Measurements from ENCODE around the gene NPY1R.

DNA sequence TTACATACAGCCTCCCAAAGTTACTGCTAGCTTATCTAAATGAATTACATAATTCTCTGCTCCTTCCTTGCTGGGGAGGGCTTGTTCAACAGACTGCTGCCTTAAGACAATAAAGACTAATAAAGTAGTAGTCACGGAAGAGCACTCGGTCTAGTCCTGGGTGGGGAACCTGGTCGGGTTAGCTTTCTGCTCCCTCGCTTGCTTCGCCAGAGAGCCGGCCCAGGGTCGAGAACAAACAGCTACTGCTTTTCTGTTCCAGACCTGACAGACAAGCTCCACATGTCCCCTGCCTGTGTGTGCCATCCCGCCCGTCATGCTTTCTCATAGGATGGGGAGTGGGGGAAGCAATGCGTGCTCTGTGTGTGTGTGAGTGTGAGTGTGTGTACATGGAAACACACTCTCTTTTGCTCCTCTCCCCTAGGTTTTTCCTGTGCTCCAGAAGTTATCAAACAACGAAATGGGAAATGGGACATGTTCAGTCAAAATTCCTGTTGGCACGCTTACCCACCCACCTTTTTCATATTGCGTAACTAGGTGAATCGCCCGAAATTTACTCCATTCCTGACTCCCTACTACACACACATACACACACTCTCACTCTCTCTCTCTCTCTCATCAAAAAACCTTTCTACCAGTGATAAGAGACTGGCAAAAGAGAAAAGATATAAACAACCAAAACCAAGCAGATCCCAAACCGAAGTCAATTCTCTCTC is 1.3 kb downstream of the NPY1R start:
- TF ChIP-seq, protein P1, sequence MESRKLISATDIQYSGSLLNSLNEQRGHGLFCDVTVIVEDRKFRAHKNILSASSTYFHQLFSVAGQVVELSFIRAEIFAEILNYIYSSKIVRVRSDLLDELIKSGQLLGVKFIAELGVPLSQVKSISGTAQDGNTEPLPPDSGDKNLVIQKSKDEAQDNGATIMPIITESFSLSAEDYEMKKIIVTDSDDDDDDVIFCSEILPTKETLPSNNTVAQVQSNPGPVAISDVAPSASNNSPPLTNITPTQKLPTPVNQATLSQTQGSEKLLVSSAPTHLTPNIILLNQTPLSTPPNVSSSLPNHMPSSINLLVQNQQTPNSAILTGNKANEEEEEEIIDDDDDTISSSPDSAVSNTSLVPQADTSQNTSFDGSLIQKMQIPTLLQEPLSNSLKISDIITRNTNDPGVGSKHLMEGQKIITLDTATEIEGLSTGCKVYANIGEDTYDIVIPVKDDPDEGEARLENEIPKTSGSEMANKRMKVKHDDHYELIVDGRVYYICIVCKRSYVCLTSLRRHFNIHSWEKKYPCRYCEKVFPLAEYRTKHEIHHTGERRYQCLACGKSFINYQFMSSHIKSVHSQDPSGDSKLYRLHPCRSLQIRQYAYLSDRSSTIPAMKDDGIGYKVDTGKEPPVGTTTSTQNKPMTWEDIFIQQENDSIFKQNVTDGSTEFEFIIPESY (IDR thresholded peaks at IDR 0.05) = no peak
- no peak for TF ChIP-seq CTCF (IDR thresholded peaks at IDR 0.05 in 2 of 3, conservative IDR thresholded peaks at IDR 0.05 in 1 of 3; ENCODE audit: control insufficient read depth in 2 of 3, extremely low read depth in 1 of 3, insufficient read depth in 1 of 3, low read depth in 3 of 3, low read length in 3 of 3)
- TF ChIP-seq, protein P2, sequence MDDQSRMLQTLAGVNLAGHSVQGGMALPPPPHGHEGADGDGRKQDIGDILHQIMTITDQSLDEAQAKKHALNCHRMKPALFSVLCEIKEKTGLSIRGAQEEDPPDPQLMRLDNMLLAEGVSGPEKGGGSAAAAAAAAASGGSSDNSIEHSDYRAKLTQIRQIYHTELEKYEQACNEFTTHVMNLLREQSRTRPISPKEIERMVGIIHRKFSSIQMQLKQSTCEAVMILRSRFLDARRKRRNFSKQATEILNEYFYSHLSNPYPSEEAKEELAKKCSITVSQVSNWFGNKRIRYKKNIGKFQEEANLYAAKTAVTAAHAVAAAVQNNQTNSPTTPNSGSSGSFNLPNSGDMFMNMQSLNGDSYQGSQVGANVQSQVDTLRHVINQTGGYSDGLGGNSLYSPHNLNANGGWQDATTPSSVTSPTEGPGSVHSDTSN (IDR thresholded peaks at IDR 0.05; ENCODE audit: insufficient replicate concordance, low read depth, low read length) = no peak
- TF ChIP-seq, protein P3, sequence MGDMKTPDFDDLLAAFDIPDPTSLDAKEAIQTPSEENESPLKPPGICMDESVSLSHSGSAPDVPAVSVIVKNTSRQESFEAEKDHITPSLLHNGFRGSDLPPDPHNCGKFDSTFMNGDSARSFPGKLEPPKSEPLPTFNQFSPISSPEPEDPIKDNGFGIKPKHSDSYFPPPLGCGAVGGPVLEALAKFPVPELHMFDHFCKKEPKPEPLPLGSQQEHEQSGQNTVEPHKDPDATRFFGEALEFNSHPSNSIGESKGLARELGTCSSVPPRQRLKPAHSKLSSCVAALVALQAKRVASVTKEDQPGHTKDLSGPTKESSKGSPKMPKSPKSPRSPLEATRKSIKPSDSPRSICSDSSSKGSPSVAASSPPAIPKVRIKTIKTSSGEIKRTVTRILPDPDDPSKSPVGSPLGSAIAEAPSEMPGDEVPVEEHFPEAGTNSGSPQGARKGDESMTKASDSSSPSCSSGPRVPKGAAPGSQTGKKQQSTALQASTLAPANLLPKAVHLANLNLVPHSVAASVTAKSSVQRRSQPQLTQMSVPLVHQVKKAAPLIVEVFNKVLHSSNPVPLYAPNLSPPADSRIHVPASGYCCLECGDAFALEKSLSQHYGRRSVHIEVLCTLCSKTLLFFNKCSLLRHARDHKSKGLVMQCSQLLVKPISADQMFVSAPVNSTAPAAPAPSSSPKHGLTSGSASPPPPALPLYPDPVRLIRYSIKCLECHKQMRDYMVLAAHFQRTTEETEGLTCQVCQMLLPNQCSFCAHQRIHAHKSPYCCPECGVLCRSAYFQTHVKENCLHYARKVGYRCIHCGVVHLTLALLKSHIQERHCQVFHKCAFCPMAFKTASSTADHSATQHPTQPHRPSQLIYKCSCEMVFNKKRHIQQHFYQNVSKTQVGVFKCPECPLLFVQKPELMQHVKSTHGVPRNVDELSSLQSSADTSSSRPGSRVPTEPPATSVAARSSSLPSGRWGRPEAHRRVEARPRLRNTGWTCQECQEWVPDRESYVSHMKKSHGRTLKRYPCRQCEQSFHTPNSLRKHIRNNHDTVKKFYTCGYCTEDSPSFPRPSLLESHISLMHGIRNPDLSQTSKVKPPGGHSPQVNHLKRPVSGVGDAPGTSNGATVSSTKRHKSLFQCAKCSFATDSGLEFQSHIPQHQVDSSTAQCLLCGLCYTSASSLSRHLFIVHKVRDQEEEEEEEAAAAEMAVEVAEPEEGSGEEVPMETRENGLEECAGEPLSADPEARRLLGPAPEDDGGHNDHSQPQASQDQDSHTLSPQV (IDR thresholded peaks at IDR 0.05) = no peak
- no peak for TF ChIP-seq BHLHE40 (IDR thresholded peaks at IDR 0.05; ENCODE audit: borderline replicate concordance in 1 of 2, low read depth in 2 of 2, low read length in 1 of 2)
- no peak for TF ChIP-seq CEBPB (IDR thresholded peaks at IDR 0.05; ENCODE audit: borderline replicate concordance in 1 of 2, low read depth in 2 of 2, low read length in 2 of 2)
- no peak for TF ChIP-seq HDGF (IDR thresholded peaks at IDR 0.05)
- TF ChIP-seq POLR2A (IDR thresholded peaks at IDR 0.05; ENCODE audit: low read depth, low read length) = no peak
- TF ChIP-seq, protein P4, sequence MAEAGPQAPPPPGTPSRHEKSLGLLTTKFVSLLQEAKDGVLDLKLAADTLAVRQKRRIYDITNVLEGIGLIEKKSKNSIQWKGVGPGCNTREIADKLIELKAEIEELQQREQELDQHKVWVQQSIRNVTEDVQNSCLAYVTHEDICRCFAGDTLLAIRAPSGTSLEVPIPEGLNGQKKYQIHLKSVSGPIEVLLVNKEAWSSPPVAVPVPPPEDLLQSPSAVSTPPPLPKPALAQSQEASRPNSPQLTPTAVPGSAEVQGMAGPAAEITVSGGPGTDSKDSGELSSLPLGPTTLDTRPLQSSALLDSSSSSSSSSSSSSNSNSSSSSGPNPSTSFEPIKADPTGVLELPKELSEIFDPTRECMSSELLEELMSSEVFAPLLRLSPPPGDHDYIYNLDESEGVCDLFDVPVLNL (IDR thresholded peaks at IDR 0.05; ENCODE audit: low read depth, low read length) = no peak
- no peak for TF ChIP-seq SP1 (IDR thresholded peaks at IDR 0.05; ENCODE audit: low read depth, low read length)
- no peak for TF ChIP-seq EZH2 (IDR thresholded peaks at IDR 0.05; ENCODE audit: borderline replicate concordance, control insufficient read depth, low read depth, low read length)
- TF ChIP-seq POLR2AphosphoS5 (IDR thresholded peaks at IDR 0.05; ENCODE audit: low read length) = no peak
